ENCODE results near the gene ACAP1. TPM values are rescaled to one million over a fixed set of nuclear protein-coding genes. Genes with fewer than 3 reads are reported as not detected.
A peak's percentile ranks its signal among the peaks of the same experiment; 100 is the strongest.

Gene ACAP1
- total RNA-seq, 1 donor from 2014 or later, result 1.3 TPM

DNA sequence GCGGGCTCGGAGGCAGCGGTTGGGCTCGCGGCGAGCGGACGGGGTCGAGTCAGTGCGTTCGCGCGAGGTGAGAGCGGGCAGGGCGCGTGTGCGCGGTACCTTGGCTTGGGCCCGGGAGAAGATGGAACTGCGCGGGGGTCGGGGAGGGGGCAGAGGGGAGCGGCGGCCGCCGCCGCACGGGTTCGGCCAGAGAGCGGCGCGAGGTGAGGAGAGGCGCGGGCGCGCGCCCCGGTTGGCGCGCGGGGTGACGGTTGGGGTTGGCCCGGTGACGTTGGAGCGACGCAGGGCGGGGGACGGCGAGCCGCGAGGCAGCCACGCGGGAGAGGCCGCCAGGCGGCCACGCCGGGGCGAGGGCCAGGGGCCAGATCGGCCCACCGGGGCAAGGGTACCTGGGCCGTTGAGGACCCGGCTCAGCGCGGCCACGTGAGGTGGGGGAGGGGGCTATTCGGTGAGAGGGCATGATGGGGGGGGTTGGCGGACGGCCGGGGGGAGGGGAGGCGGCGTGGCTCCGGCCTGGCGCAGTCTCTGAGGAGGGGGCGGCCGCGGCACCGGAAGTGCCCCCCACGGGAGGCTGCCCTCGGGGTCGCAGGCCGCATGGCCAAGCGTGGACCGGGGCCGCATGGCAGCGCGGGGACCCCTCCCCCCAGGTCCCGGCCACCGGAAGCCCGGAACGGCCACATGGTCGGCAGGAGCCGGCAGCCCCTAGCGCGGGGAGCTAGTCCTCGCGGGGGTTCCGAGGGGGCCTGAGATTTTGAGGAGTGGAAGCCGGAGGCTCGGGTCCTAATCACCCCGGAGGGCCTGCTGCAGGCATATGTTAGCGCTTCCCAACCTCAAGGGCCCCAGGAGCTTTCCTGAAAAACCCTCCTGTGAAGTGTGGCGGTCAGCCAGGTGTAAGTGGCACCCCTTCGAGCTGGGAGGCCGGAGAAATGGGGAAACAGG is 28.4 kb upstream of the ACAP1 start:
- Mint-ChIP-seq H3K36me3 (ENCODE audit: low read depth) (peaks cover 29% of the 10 kb centered on the region), H3K9me3 (no peaks in the 10 kb centered on the region), H3K4me1 (peaks cover 45% of the 10 kb centered on the region), H3K27me3 (ENCODE audit: low read depth) (peaks cover 6% of the 10 kb centered on the region), H3K4me3 (peak overlapping the region; percentile 99), H3K27ac (ENCODE audit: unreplicated experiment) (peak overlapping the region; percentile 98)
- peak; percentile 20 for DNase-seq (ENCODE audit: low read depth, low spot score)
- TF ChIP-seq, protein P1, sequence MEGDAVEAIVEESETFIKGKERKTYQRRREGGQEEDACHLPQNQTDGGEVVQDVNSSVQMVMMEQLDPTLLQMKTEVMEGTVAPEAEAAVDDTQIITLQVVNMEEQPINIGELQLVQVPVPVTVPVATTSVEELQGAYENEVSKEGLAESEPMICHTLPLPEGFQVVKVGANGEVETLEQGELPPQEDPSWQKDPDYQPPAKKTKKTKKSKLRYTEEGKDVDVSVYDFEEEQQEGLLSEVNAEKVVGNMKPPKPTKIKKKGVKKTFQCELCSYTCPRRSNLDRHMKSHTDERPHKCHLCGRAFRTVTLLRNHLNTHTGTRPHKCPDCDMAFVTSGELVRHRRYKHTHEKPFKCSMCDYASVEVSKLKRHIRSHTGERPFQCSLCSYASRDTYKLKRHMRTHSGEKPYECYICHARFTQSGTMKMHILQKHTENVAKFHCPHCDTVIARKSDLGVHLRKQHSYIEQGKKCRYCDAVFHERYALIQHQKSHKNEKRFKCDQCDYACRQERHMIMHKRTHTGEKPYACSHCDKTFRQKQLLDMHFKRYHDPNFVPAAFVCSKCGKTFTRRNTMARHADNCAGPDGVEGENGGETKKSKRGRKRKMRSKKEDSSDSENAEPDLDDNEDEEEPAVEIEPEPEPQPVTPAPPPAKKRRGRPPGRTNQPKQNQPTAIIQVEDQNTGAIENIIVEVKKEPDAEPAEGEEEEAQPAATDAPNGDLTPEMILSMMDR (conservative IDR thresholded peaks at IDR 0.05), result peak; percentile 21

DNA sequence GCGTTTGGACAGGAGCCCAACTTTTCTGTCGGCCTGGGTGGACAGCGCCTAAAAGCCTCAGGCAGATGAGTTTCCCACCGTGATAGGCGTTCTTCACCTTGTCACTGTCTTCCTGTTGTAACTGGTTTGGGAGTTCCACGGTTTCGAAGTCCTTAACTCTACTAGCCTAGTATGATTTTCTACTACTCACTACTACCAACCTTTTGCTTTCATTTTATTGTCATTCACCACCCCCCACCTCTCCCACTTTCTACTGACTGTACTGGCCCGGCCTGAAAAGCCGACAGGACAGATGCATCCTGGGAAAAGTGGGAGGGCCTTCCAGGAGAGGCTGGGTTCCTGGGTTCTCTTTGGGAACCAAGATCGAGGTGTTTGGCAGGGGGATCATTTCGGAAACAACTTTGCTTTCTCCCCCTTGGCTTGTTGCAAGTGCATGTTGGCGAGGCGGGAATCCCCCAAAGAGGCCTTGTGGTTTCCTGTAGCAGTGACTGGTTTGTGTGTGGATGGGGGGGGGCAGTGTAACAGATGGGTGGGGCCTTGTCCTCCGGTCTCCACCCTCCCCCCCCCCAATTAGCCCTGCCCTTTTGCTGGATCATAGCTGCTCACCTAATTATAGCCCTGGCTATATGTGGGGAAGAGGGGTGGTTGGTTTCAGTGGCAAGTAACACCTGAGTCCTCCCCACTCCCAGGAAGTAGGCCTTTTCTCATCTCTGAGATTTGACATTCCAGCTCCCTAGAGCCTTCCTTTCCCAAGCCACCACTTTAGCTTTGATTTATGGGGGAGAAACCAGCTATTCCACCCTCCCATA is 27.5 kb upstream of the ACAP1 start:
- H3K36me3 Mint-ChIP-seq (ENCODE audit: low read depth), result peaks cover 32% of the 10 kb centered on the region
- peak overlapping the region; percentile 99 for H3K4me3 Mint-ChIP-seq
- H3K9me3 Mint-ChIP-seq, result no peaks in the 10 kb centered on the region
- peak; percentile 38 for DNase-seq (ENCODE audit: low read depth, low spot score)
- peaks cover 8% of the 10 kb centered on the region for H3K27me3 Mint-ChIP-seq (ENCODE audit: low read depth)
- H3K4me1 Mint-ChIP-seq, result peaks cover 54% of the 10 kb centered on the region
- peak overlapping the region; percentile 98 for H3K27ac Mint-ChIP-seq (ENCODE audit: unreplicated experiment)
- TF ChIP-seq, protein P1 (conservative IDR thresholded peaks at IDR 0.05), result no peak

DNA sequence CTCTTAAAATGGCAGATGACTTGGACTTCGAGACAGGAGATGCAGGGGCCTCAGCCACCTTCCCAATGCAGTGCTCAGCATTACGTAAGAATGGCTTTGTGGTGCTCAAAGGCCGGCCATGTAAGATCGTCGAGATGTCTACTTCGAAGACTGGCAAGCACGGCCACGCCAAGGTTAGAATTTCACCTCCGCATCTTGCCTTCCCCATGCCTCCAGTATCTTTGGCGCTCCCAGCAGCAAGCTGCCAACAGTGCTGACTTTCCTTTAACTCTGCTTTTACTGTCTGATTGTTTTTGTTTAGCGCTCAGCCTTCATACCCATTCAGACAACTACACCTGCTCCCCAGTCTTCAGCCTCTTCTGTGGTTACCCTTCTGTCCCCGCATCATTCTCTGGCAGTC is 26.7 kb upstream of the ACAP1 start:
- H3K27ac Mint-ChIP-seq (ENCODE audit: unreplicated experiment), result no peak overlapping the region
- TF ChIP-seq, protein P1 (conservative IDR thresholded peaks at IDR 0.05), result no peak
- peaks cover 62% of the 10 kb centered on the region for H3K4me1 Mint-ChIP-seq
- H3K36me3 Mint-ChIP-seq (ENCODE audit: low read depth), result peaks cover 32% of the 10 kb centered on the region
- H3K4me3 Mint-ChIP-seq, result peak overlapping the region; percentile 99
- no peak for DNase-seq (ENCODE audit: low read depth, low spot score)
- H3K27me3 Mint-ChIP-seq (ENCODE audit: low read depth), result peaks cover 10% of the 10 kb centered on the region
- no peaks in the 10 kb centered on the region for H3K9me3 Mint-ChIP-seq

DNA sequence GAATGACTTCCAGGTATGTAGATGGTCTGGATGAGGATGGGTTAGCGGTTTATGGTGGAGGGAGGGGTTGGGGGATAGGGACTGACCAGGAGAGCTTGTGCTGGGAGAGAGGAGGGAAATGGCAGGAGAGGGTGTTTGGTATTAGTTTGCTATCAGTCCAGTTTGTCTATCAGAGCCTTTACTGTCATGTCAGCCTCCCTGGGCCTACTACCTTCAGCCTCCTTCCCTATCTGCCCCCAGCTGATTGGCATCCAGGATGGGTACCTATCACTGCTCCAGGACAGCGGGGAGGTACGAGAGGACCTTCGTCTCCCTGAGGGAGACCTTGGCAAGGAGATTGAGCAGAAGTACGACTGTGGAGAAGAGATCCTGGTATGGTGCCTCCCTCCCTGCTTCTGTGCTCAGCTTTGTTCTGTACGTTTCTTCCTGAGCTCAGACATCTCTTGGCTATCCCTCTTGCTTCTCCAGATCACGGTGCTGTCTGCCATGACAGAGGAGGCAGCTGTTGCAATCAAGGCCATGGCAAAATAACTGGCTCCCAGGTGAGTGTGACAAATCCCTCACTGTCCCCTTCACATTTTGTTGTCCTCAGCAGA is 25.1 kb upstream of the ACAP1 start:
- peak overlapping the region; percentile 99 for H3K4me3 Mint-ChIP-seq
- H3K27ac Mint-ChIP-seq (ENCODE audit: unreplicated experiment), result no peak overlapping the region
- TF ChIP-seq, protein P1 (conservative IDR thresholded peaks at IDR 0.05), result no peak
- peaks cover 63% of the 10 kb centered on the region for H3K4me1 Mint-ChIP-seq
- DNase-seq (ENCODE audit: low read depth, low spot score), result no peak
- H3K36me3 Mint-ChIP-seq (ENCODE audit: low read depth), result peaks cover 32% of the 10 kb centered on the region
- peaks cover 10% of the 10 kb centered on the region for H3K27me3 Mint-ChIP-seq (ENCODE audit: low read depth)
- no peaks in the 10 kb centered on the region for H3K9me3 Mint-ChIP-seq

DNA sequence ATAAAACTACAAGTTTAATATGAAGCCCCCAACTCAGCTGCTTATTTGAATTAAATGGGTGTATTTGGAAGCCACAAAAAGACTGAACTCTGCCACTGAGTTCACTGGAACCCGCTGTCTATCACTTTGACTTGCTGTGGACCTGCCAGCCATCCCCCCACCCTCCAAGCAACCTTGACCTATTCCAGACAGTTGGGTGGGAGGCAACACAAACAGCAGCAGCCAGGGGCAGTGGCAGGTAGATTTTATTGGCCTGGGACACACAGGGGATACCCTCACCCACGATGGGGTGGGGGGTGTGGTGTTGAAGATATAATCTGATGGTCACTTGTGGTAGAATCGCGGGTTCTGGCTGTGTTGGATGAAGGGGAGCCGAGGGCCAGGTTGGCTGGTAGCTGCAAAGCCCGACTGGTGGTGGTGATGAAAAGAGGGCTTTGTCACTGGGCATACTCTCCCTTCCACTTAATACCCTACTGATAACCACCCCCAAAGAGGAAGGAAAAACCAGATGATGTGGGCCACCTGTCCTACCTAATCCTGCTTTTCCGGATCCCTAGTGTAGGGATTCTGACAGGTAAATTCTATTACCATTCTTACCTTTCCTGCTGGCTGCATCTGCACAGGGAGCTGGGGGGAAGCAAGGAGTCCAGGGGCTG is 23.8 kb upstream of the ACAP1 start:
- peaks cover 32% of the 10 kb centered on the region for H3K36me3 Mint-ChIP-seq (ENCODE audit: low read depth)
- peaks cover 57% of the 10 kb centered on the region for H3K4me1 Mint-ChIP-seq

More for the DNA sequence above, 23.8 kb upstream of the ACAP1 start:
- peak overlapping the region; percentile 99 for H3K4me3 Mint-ChIP-seq
- DNase-seq (ENCODE audit: low read depth, low spot score), result no peak
- no peaks in the 10 kb centered on the region for H3K9me3 Mint-ChIP-seq
- peak overlapping the region; percentile 86 for H3K27ac Mint-ChIP-seq (ENCODE audit: unreplicated experiment)
- peaks cover 13% of the 10 kb centered on the region for H3K27me3 Mint-ChIP-seq (ENCODE audit: low read depth)
- TF ChIP-seq, protein P1 (conservative IDR thresholded peaks at IDR 0.05), result no peak
